HepG2 (cell line): ENCODE results near the gene DLX6. TPM values are rescaled to one million over a fixed set of nuclear protein-coding genes. Genes with fewer than 3 reads are reported as not detected.

Experiments used
- ATAC-seq: fragments of 200-7000 bp; cut with Tn5 transposase; 3 replicates; pipeline ENCODE4 v1.9.1; 2020; ENCODE audit warnings: mild to moderate bottlenecking, moderate library complexity
- BruUV-seq: library from RNA; stranded (reverse); fragments of 400-500 nt; replicated peaks from 2 replicates; lab custom pipeline; 2021; lab: Mats Ljungman, UMichigan
- CTCF ChIA-PET: fragments of 300-600 bp; formaldehyde crosslinking; extraction: SDS; loops from one replicate; lab custom pipeline; 2021; ENCODE audit warnings: low total read pairs, inconsistent platforms, low intra/inter-chr PET ratio; lab: Yijun Ruan, JAX
- POLR2A ChIA-PET: fragments of 350-600 bp; sonication (Branson Sonifier 250); formaldehyde crosslinking; loops from one replicate; lab custom pipeline; 2020; ENCODE audit warnings: antibody characterized with exemption, inconsistent platforms; lab: Yijun Ruan, JAX
- DNase-seq: peaks from one replicate; pipeline ENCODE4 v3.0.0-alpha.2; 2015; ENCODE audit warnings: low spot score
- FAIRE-seq: peaks from 3 replicates; lab custom pipeline; 2011; peaks lifted over from hg19 to GRCh38; lab: Jason Lieb, UNC
- H2AFZ ChIP-seq: one replicate; pipeline ENCODE4 v1.6.1; 2011; ENCODE audit warnings: low read length, inconsistent platforms
- H3K27ac ChIP-seq: fragments of 300-600 bp; 3 replicates; pipeline ENCODE4 v1.8.0; 2011; ENCODE audit warnings: mixed run types, mild to moderate bottlenecking, mixed read lengths, low read length, inconsistent platforms; ENCODE audit not compliant: insufficient read depth; ENCODE audit errors: extremely low read length
- H3K27me3 ChIP-seq, 2 experiments: fragments of 200-600 bp in 1 of 2; 2 replicates in 1 of 2; 3 replicates in 1 of 2; pipeline versions ENCODE4 v1.6.0 to v1.8.0; 2011; ENCODE audit warnings: low read length in 2 of 2, mild to moderate bottlenecking in 2 of 2, moderate library complexity in 2 of 2, inconsistent platforms in 1 of 2; ENCODE audit not compliant: insufficient read depth in 2 of 2, control insufficient read depth in 1 of 2
- H3K36me3 ChIP-seq, 2 experiments: fragments of 200-600 bp in 1 of 2; replicated peaks in 1 of 2; 2 replicates in 1 of 2; 3 replicates in 1 of 2; pipeline versions ENCODE4 v1.5.1 to v1.8.0; 2011; ENCODE audit warnings: low read length in 2 of 2, inconsistent platforms in 1 of 2; ENCODE audit not compliant: insufficient read depth in 2 of 2, control insufficient read depth in 1 of 2
- H3K4me1 ChIP-seq: 2 replicates; pipeline ENCODE4 v1.5.1; 2012; ENCODE audit warnings: low read length, inconsistent platforms; ENCODE audit not compliant: insufficient read depth
- H3K4me2 ChIP-seq: 2 replicates; pipeline ENCODE4 v1.6.0; 2011; ENCODE audit warnings: low read depth, low read length, inconsistent platforms
- H3K4me3 ChIP-seq, 3 experiments: fragments of 200-600 bp in 1 of 3; sonication (generic), shearing (Covaris generic) in 1 of 3; replicated peaks in 1 of 3; 2 replicates each; pipeline ENCODE4 v1.5.1; 2011 to 2016; ENCODE audit warnings: low read length in 3 of 3, inconsistent platforms in 2 of 3, low read depth in 2 of 3, mild to moderate bottlenecking in 2 of 3, control low read depth in 1 of 3, mixed read lengths in 1 of 3; ENCODE audit not compliant: insufficient read depth in 1 of 3
- H3K79me2 ChIP-seq: one replicate; pipeline ENCODE4 v1.6.1; 2011; ENCODE audit warnings: low read length, inconsistent platforms; ENCODE audit not compliant: insufficient read depth
- H3K9ac ChIP-seq: 2 replicates; pipeline ENCODE4 v1.6.0; 2011; ENCODE audit warnings: mild to moderate bottlenecking, low read depth, low read length, inconsistent platforms; ENCODE audit not compliant: insufficient read depth
- H3K9me3 ChIP-seq: 2 replicates; pipeline ENCODE4 v1.5.1; 2012; ENCODE audit warnings: mild to moderate bottlenecking, low read length
- H4K20me1 ChIP-seq: 2 replicates; pipeline ENCODE4 v1.6.0; 2011; ENCODE audit warnings: inconsistent platforms, mild to moderate bottlenecking, low read length, moderate library complexity; ENCODE audit not compliant: insufficient read depth
- AHDC1 ChIP-seq: sonication (generic); formaldehyde crosslinking; IDR thresholded peaks from 2 replicates; pipeline ENCODE4 v1.5.1; 2020; ENCODE audit warnings: mild to moderate bottlenecking, missing genetic modification reagents, borderline replicate concordance
- ATF3 ChIP-seq: sonication (generic); formaldehyde crosslinking; IDR thresholded peaks from 2 replicates; pipeline ENCODE4 v1.4.0; 2020; ENCODE audit warnings: missing genetic modification reagents
- BHLHE40 ChIP-seq: IDR thresholded peaks from 2 replicates; pipeline ENCODE4 v1.6.1; 2011; ENCODE audit warnings: low read length, improper control_type of control experiment
- E2F2 ChIP-seq: sonication (generic); formaldehyde crosslinking; IDR thresholded peaks from 2 replicates; pipeline ENCODE4 v1.4.0; 2020; ENCODE audit warnings: missing genetic modification reagents, borderline replicate concordance
- TFAP4 ChIP-seq: sonication (generic); IDR thresholded peaks from 2 replicates; pipeline ENCODE4 v1.6.1; 2016; ENCODE audit warnings: low read depth, borderline replicate concordance
- THRA ChIP-seq: sonication (generic); formaldehyde crosslinking; IDR thresholded peaks from 2 replicates; pipeline ENCODE4 v1.4.0; 2020; ENCODE audit warnings: missing genetic modification reagents, borderline replicate concordance
- U2AF1 ChIP-seq: fragments of 200-400 bp; formaldehyde crosslinking; optimal IDR thresholded peaks from 2 replicates; pipeline ENCODE3; 2017; ENCODE audit warnings: mild to moderate bottlenecking, low read depth, low read length
- ZFY ChIP-seq: sonication (generic); formaldehyde crosslinking; IDR thresholded peaks from 2 replicates; pipeline ENCODE4 v1.4.0; 2020; ENCODE audit warnings: missing genetic modification reagents
- ZNF382 ChIP-seq: sonication (generic); formaldehyde crosslinking; IDR thresholded peaks from 2 replicates; pipeline ENCODE4 v1.5.0; 2020; ENCODE audit warnings: missing genetic modification reagents, mild to moderate bottlenecking, borderline replicate concordance
- ZSCAN30 ChIP-seq: sonication (generic); formaldehyde crosslinking; IDR thresholded peaks from 2 replicates; pipeline ENCODE4 v1.5.0; 2020; ENCODE audit warnings: mild to moderate bottlenecking, missing genetic modification reagents
- in situ Hi-C: cut with HindIII; loops from 2 replicates; pipeline ENCODE4 v1.10.0; 2017; ENCODE audit warnings: low pct_unique_long_range_greater_than_20kb; ENCODE audit not compliant: extremely low pct_ligation_motif_present
- intact Hi-C: fragments of 100-400 bp; cut with micrococcal nuclease; formaldehyde crosslinking; loops from one replicate; pipeline ENCODE4 v1.10.0; 2022; ENCODE audit not compliant: unreplicated experiment
- polyA plus RNA-seq, 8 experiments: library from polyadenylated mRNA; depleted of rRNA in 3 of 8; stranded (reverse) in 7 of 8; unstranded in 1 of 8; fragments of >200 nt; fragmentation: Illumina TruSeq in 4 of 8; extraction: Trizol in 4 of 8; gene quantifications; 2 replicates each; pipeline versions ENCODE4 v1.2.1 to v1.2.3, GENCODE V29; 2011 to 2016; ENCODE audit warnings: low read depth in 4 of 8, missing spikeins in 1 of 8, mixed read lengths in 1 of 8; ENCODE audit not compliant: insufficient read depth in 1 of 8
- total RNA-seq, 5 experiments: library from RNA; depleted of rRNA; stranded (reverse); fragments of >200 nt; fragmentation: Illumina TruSeq; extraction: Trizol; gene quantifications; 2 replicates each; pipeline ENCODE4 v1.2.3, GENCODE V29; 2016; ENCODE audit warnings: low read depth in 1 of 5

The DLX6 gene
- total and polyA plus RNA-seq, 2 of the 13 experiments (the other 11 are each of a cell fraction or from before 2014, with no cell fraction given): 3.5 to 5.5 TPM

- no peaks in the 10 kb centered on the region for H3K27me3 ChIP-seq
- no peaks in the 10 kb centered on the region for H3K79me2 ChIP-seq
- no peaks in the 10 kb centered on the region for H3K4me1 ChIP-seq
- no peaks in the 10 kb centered on the region for H3K36me3 ChIP-seq
- H4K20me1 ChIP-seq: no peaks in the 10 kb centered on the region
- no peak overlapping the region for H3K4me3 ChIP-seq
- FAIRE-seq (no peak), DNase-seq (no peak), ATAC-seq (no peak)
- in situ Hi-C loops: no loop called here
- ChIA-PET CTCF (no interaction called here), POLR2A (no interaction called here)
- no peak for TF ChIP-seq ZFY
- TF ChIP-seq ZSCAN30 (CRISPR knock-in tag): no peak
- TF ChIP-seq U2AF1: no peak
- no peak for TF ChIP-seq E2F2 (CRISPR knock-in tag)
- TF ChIP-seq ZNF382 (CRISPR knock-in tag): no peak
- TF ChIP-seq THRA (CRISPR knock-in tag): no peak
- no peak for TF ChIP-seq TFAP4
- TF ChIP-seq ATF3 (CRISPR knock-in tag): no peak
- no peak for TF ChIP-seq AHDC1 (CRISPR knock-in tag)
- TF ChIP-seq BHLHE40: no peak
- no peaks in the 10 kb centered on the region for H3K9me3 ChIP-seq
- no peak overlapping the region for H3K27ac ChIP-seq
- no TSS peak for BruUV-seq
- intact Hi-C loops: no loop called here
- H3K9ac ChIP-seq: no peak overlapping the region
- no peak overlapping the region for H2AFZ ChIP-seq
- no peak overlapping the region for H3K4me2 ChIP-seq
Measured at GRCh38 chr7:96959135-96959534, 46.2 kb upstream of the DLX6 start.
